WTC11 (cell line): ENCODE data around the gene KIAA1328. TPM values are rescaled to one million over a fixed set of nuclear protein-coding genes. Genes with fewer than 3 reads are reported as not detected.

Experiments used
- ATAC-seq: fragments of 200-7000 bp; cut with Tn5 transposase; 2 replicates; pipeline ENCODE4 v1.10.0; 2021; ENCODE audit warnings: mild to moderate bottlenecking, moderate library complexity
- CTCF ChIA-PET: fragments of 300-600 bp; sonication (Branson Sonifier 250); formaldehyde crosslinking; loops from one replicate; lab custom pipeline; 2021; ENCODE audit warnings: antibody characterized with exemption; lab: Charles Lee
- POLR2A ChIA-PET: fragments of 350-600 bp; sonication (Branson Sonifier 250); formaldehyde crosslinking; loops from one replicate; lab custom pipeline; 2021; ENCODE audit warnings: antibody characterized with exemption; lab: Charles Lee
- DNase-seq: peaks from one replicate; pipeline ENCODE4 v3.0.0; 2021; ENCODE audit warnings: low spot score
- H3K27ac Mint-ChIP-seq: 2 replicates; pipeline ENCODE4 v1.8.0; 2021; ENCODE audit warnings: mixed read lengths
- H3K27me3 Mint-ChIP-seq: 2 replicates; pipeline ENCODE4 v1.8.0; 2021; ENCODE audit warnings: low read depth, mild to moderate bottlenecking, moderate library complexity, mixed read lengths
- H3K36me3 Mint-ChIP-seq: 2 replicates; pipeline ENCODE4 v1.8.0; 2021; ENCODE audit warnings: mixed read lengths
- H3K4me1 Mint-ChIP-seq: 2 replicates; pipeline ENCODE4 v1.8.0; 2022; ENCODE audit warnings: mixed read lengths
- H3K4me3 Mint-ChIP-seq: 2 replicates; pipeline ENCODE4 v1.8.0; 2021; ENCODE audit warnings: mild to moderate bottlenecking, moderate library complexity, mixed read lengths
- H3K9me3 Mint-ChIP-seq: 2 replicates; pipeline ENCODE4 v1.8.0; 2021; ENCODE audit warnings: mixed read lengths
- ATF1 ChIP-seq: sonication (generic); formaldehyde crosslinking; IDR thresholded peaks from 2 replicates; pipeline ENCODE4 v1.8.1; 2023; ENCODE audit warnings: mild to moderate bottlenecking, moderate library complexity, missing genetic modification reagents
- CBFB ChIP-seq: sonication (generic); formaldehyde crosslinking; IDR thresholded peaks from 2 replicates; pipeline ENCODE4 v1.8.1; 2022; ENCODE audit warnings: mild to moderate bottlenecking, low read depth, missing genetic modification reagents
- CREB1 ChIP-seq: sonication (generic); formaldehyde crosslinking; IDR thresholded peaks from 2 replicates; pipeline ENCODE4 v1.8.0; 2023; ENCODE audit warnings: mild to moderate bottlenecking, missing genetic modification reagents
- EMX1 ChIP-seq: fragments of 250-450 bp; sonication (Bioruptor Pico); IDR thresholded peaks from 2 replicates; pipeline ENCODE4 v1.8.0; 2021; ENCODE audit warnings: mild to moderate bottlenecking
- GABPB1 ChIP-seq: sonication (generic); formaldehyde crosslinking; IDR thresholded peaks from 2 replicates; pipeline ENCODE4 v1.8.1; 2023; ENCODE audit warnings: mild to moderate bottlenecking, missing genetic modification reagents
- GTF2I ChIP-seq: fragments of 250-450 bp; sonication (Bioruptor Pico); conservative IDR thresholded peaks from 2 replicates; pipeline ENCODE4 v1.4.0; 2021; ENCODE audit warnings: mild to moderate bottlenecking
- SMAD3 ChIP-seq: sonication (generic); formaldehyde crosslinking; IDR thresholded peaks from 2 replicates; pipeline ENCODE4 v1.8.0; 2022; ENCODE audit warnings: missing genetic modification reagents, mild to moderate bottlenecking, borderline replicate concordance
- SP1 ChIP-seq: sonication (generic); formaldehyde crosslinking; conservative IDR thresholded peaks from 2 replicates; pipeline ENCODE4 v1.8.1; 2022; ENCODE audit warnings: missing genetic modification reagents
- TCF7 ChIP-seq: sonication (generic); formaldehyde crosslinking; IDR thresholded peaks from 2 replicates; pipeline ENCODE4 v1.8.0; 2022; ENCODE audit warnings: mild to moderate bottlenecking, low read depth, missing genetic modification reagents, moderate library complexity
- TEAD1 ChIP-seq: sonication (generic); formaldehyde crosslinking; IDR thresholded peaks from 2 replicates; pipeline ENCODE4 v1.8.0; 2022; ENCODE audit warnings: mild to moderate bottlenecking, missing genetic modification reagents
- TP53 ChIP-seq: sonication (generic); formaldehyde crosslinking; IDR thresholded peaks from 2 replicates; pipeline ENCODE4 v1.8.1; 2023; ENCODE audit warnings: mild to moderate bottlenecking, missing genetic modification reagents
- ZNF232 ChIP-seq: sonication (generic); formaldehyde crosslinking; IDR thresholded peaks from 2 replicates; pipeline ENCODE4 v1.8.0; 2022; ENCODE audit warnings: mild to moderate bottlenecking, missing genetic modification reagents
- ZNF317 ChIP-seq: sonication (generic); formaldehyde crosslinking; IDR thresholded peaks from 2 replicates; pipeline ENCODE4 v1.8.1; 2023; ENCODE audit warnings: low read depth, mild to moderate bottlenecking, moderate library complexity, missing genetic modification reagents, borderline replicate concordance
- ZNF416 ChIP-seq: fragments of 250-450 bp; sonication (Bioruptor Pico); IDR thresholded peaks from 2 replicates; pipeline ENCODE4 v1.9.0; 2021; ENCODE audit warnings: mild to moderate bottlenecking, inconsistent platforms
- total RNA-seq: library from RNA; stranded (reverse); gene quantifications from 3 replicates; pipeline ENCODE4 v1.2.3, GENCODE V29; 2021
- TF ChIP-seq, protein P1 (sequence below): sonication (generic); formaldehyde crosslinking; IDR thresholded peaks from 2 replicates; pipeline ENCODE4 v1.8.0; 2022; ENCODE audit warnings: missing genetic modification reagents
- TF ChIP-seq, protein P2 (sequence below): sonication (generic); formaldehyde crosslinking; IDR thresholded peaks from 2 replicates; pipeline ENCODE4 v1.8.1; 2022; ENCODE audit warnings: missing genetic modification reagents, borderline replicate concordance
- TF ChIP-seq, protein P3 (sequence below): sonication (generic); formaldehyde crosslinking; IDR thresholded peaks from 2 replicates; pipeline ENCODE4 v1.8.1; 2023; ENCODE audit warnings: mild to moderate bottlenecking, missing genetic modification reagents, moderate library complexity
- TF ChIP-seq, protein P4 (sequence below): fragments of 250-450 bp; sonication (Bioruptor Pico); IDR thresholded peaks from 2 replicates; pipeline ENCODE4 v1.8.0; 2021; ENCODE audit warnings: mild to moderate bottlenecking
- TF ChIP-seq, protein P5 (sequence below): sonication (generic); formaldehyde crosslinking; IDR thresholded peaks from 2 replicates; pipeline ENCODE4 v1.8.0; 2022; ENCODE audit warnings: mild to moderate bottlenecking, missing genetic modification reagents

Gene KIAA1328
- total RNA-seq, 1 experiment from 2014 or later: 4.8 TPM

DNA sequence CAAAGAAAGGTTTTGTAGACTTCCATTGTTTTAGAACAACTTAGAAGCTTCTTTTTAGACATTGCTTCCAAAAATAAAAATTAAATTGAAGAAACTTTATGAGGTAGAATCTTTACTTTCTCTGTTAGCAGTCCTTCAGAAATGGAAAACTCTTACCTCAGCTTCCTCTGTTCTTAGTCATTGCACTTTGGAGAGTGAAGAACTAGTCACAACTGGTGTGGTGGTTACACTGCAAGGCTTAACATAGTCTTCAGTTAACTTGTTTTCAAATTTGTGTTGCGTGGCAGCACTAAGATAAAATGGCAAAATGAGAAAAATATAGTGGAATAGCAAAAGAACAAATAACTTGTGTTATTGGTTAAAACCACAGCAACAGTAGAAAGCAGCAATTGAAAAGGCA, 332.6 kb downstream of the KIAA1328 start (continued):
- TF ChIP-seq, protein P1, sequence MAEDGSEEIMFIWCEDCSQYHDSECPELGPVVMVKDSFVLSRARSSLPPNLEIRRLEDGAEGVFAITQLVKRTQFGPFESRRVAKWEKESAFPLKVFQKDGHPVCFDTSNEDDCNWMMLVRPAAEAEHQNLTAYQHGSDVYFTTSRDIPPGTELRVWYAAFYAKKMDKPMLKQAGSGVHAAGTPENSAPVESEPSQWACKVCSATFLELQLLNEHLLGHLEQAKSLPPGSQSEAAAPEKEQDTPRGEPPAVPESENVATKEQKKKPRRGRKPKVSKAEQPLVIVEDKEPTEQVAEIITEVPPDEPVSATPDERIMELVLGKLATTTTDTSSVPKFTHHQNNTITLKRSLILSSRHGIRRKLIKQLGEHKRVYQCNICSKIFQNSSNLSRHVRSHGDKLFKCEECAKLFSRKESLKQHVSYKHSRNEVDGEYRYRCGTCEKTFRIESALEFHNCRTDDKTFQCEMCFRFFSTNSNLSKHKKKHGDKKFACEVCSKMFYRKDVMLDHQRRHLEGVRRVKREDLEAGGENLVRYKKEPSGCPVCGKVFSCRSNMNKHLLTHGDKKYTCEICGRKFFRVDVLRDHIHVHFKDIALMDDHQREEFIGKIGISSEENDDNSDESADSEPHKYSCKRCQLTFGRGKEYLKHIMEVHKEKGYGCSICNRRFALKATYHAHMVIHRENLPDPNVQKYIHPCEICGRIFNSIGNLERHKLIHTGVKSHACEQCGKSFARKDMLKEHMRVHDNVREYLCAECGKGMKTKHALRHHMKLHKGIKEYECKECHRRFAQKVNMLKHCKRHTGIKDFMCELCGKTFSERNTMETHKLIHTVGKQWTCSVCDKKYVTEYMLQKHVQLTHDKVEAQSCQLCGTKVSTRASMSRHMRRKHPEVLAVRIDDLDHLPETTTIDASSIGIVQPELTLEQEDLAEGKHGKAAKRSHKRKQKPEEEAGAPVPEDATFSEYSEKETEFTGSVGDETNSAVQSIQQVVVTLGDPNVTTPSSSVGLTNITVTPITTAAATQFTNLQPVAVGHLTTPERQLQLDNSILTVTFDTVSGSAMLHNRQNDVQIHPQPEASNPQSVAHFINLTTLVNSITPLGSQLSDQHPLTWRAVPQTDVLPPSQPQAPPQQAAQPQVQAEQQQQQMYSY (CRISPR knock-in tag): no peak

DNA sequence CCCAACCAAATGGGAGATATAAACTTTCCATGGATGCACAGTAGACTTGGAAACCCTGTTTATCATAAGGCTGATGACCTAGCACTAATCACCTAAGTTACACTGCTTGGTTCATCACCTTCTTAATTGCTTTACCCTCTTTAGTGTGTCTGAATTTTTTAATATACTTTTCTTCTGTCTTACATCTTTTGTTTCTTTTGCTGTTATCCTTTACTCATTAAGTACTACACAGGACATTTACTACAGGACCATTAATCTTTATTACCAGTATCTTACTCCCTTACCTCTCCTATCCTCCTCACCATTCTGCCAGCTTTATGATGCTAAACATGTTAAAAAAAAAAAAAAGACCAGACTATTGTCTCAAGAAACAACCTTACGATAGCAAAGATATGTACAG, 333.6 kb downstream of the KIAA1328 start:
- no peak for ATAC-seq
- H3K27me3 Mint-ChIP-seq: no peaks in the 10 kb centered on the region
- peaks cover 5% of the 10 kb centered on the region for H3K9me3 Mint-ChIP-seq
- no peak for TF ChIP-seq EMX1 (CRISPR knock-in tag)
- POLR2A ChIA-PET: no interaction called here
- peaks cover 58% of the 10 kb centered on the region for H3K4me1 Mint-ChIP-seq
- CTCF ChIA-PET: no interaction called here
- H3K4me3 Mint-ChIP-seq: no peak overlapping the region
- no peak for DNase-seq
- H3K27ac Mint-ChIP-seq: no peak overlapping the region
- H3K36me3 Mint-ChIP-seq: peaks cover 3% of the 10 kb centered on the region; the same call in 1 of the 2 replicates

DNA sequence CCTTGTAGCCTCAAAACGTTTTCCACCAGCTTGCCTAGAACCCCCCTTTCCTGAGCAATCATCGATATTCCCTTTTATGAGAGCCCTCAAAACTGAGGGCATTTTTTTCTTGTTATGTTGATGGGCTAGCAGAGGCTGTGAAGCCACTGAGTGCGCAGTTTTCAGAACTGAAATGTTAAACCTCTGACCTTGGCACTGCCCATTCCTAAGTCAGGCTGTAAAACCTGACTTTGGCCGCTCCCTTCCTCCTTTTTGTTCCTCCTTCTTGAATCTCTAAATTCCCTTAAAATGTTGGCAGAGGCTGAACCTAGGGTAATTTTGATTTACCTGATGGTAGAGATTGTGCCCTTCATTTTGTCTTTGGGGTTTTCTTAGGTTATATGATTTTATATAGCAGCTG, 334.2 kb downstream of the KIAA1328 start:
- POLR2A ChIA-PET: no interaction called here
- no peak for ATAC-seq
- Mint-ChIP-seq H3K4me1 (peaks cover 59% of the 10 kb centered on the region), H3K27ac (no peak overlapping the region), H3K4me3 (no peak overlapping the region), H3K9me3 (peaks cover 4% of the 10 kb centered on the region), H3K27me3 (no peaks in the 10 kb centered on the region), H3K36me3 (peaks cover 3% of the 10 kb centered on the region; the same call in 1 of the 2 replicates)
- CTCF ChIA-PET: no interaction called here
- TF ChIP-seq, protein P2, sequence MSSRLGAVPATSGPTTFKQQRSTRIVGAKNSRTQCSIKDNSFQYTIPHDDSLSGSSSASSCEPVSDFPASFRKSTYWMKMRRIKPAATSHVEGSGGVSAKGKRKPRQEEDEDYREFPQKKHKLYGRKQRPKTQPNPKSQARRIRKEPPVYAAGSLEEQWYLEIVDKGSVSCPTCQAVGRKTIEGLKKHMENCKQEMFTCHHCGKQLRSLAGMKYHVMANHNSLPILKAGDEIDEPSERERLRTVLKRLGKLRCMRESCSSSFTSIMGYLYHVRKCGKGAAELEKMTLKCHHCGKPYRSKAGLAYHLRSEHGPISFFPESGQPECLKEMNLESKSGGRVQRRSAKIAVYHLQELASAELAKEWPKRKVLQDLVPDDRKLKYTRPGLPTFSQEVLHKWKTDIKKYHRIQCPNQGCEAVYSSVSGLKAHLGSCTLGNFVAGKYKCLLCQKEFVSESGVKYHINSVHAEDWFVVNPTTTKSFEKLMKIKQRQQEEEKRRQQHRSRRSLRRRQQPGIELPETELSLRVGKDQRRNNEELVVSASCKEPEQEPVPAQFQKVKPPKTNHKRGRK (CRISPR knock-in tag): no peak
- TF ChIP-seq SP1 (CRISPR knock-in tag) (no peak), SMAD3 (CRISPR knock-in tag) (no peak), TEAD1 (CRISPR knock-in tag) (no peak), ZNF416 (CRISPR knock-in tag) (no peak), GTF2I (CRISPR knock-in tag) (no peak), CBFB (CRISPR knock-in tag) (no peak), TCF7 (CRISPR knock-in tag) (no peak), ATF1 (CRISPR knock-in tag) (no peak), GABPB1 (CRISPR knock-in tag) (no peak), ZNF317 (no peak), CREB1 (no peak), TP53 (CRISPR knock-in tag) (no peak), ZNF232 (CRISPR knock-in tag) (no peak)
- TF ChIP-seq, protein P3, sequence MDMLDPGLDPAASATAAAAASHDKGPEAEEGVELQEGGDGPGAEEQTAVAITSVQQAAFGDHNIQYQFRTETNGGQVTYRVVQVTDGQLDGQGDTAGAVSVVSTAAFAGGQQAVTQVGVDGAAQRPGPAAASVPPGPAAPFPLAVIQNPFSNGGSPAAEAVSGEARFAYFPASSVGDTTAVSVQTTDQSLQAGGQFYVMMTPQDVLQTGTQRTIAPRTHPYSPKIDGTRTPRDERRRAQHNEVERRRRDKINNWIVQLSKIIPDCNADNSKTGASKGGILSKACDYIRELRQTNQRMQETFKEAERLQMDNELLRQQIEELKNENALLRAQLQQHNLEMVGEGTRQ (CRISPR knock-in tag): no peak
- TF ChIP-seq, protein P1 (CRISPR knock-in tag): no peak
- TF ChIP-seq, protein P4, sequence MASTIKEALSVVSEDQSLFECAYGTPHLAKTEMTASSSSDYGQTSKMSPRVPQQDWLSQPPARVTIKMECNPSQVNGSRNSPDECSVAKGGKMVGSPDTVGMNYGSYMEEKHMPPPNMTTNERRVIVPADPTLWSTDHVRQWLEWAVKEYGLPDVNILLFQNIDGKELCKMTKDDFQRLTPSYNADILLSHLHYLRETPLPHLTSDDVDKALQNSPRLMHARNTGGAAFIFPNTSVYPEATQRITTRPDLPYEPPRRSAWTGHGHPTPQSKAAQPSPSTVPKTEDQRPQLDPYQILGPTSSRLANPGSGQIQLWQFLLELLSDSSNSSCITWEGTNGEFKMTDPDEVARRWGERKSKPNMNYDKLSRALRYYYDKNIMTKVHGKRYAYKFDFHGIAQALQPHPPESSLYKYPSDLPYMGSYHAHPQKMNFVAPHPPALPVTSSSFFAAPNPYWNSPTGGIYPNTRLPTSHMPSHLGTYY (CRISPR knock-in tag): no peak
- TF ChIP-seq, protein P5, sequence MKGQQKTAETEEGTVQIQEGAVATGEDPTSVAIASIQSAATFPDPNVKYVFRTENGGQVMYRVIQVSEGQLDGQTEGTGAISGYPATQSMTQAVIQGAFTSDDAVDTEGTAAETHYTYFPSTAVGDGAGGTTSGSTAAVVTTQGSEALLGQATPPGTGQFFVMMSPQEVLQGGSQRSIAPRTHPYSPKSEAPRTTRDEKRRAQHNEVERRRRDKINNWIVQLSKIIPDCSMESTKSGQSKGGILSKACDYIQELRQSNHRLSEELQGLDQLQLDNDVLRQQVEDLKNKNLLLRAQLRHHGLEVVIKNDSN (CRISPR knock-in tag): no peak
- no peak for DNase-seq
